ENCODE results near the gene GABRB1. TPM values are rescaled to one million over a fixed set of nuclear protein-coding genes. Genes with fewer than 3 reads are reported as not detected.

GABRB1 gene
- total RNA-seq, 1 donor from 2014 or later, result not detected

GRCh38 chr4:47330866-47331265, 299.5 kb downstream of the GABRB1 start:
- no peak for TF ChIP-seq POLR2AphosphoS5 (IDR thresholded peaks at IDR 0.05; ENCODE audit: insufficient read depth in 1 of 2, low read depth in 1 of 2)
- no peak for TF ChIP-seq POLR2A (IDR thresholded peaks at IDR 0.05)
- no peak for TF ChIP-seq CTCF (IDR thresholded peaks at IDR 0.05)
- intact Hi-C loops (cut with DNase I), result no loop called here
- DNase-seq (ENCODE audit: extremely low spot score in 2 of 2), result no peak

GRCh38 chr4:47334652-47335051, 303.3 kb downstream of the GABRB1 start:
- no peaks in the 10 kb centered on the region for H3K36me3 ChIP-seq
- H3K4me1 ChIP-seq, result no peaks in the 10 kb centered on the region
- H3K9me3 ChIP-seq, result no peaks in the 10 kb centered on the region
- no peak for DNase-seq (ENCODE audit: extremely low spot score in 2 of 2)
- H3K4me3 ChIP-seq, result no peak overlapping the region
- TF ChIP-seq POLR2A (IDR thresholded peaks at IDR 0.05), result no peak
- TF ChIP-seq CTCF (IDR thresholded peaks at IDR 0.05), result no peak
- TF ChIP-seq POLR2AphosphoS5 (IDR thresholded peaks at IDR 0.05; ENCODE audit: insufficient read depth in 1 of 2, low read depth in 1 of 2), result no peak
- intact Hi-C loops (cut with DNase I), result no loop called here
- no peaks in the 10 kb centered on the region for H3K27me3 ChIP-seq
- H3K27ac ChIP-seq, result no peak overlapping the region

More at GRCh38 chr4:47330866-47331265, 299.5 kb downstream of the GABRB1 start:
- Histone ChIP-seq H3K27me3 (no peaks in the 10 kb centered on the region), H3K4me3 (no peak overlapping the region), H3K27ac (no peak overlapping the region), H3K36me3 (no peaks in the 10 kb centered on the region), H3K4me1 (no peaks in the 10 kb centered on the region), H3K9me3 (no peaks in the 10 kb centered on the region)

DNA sequence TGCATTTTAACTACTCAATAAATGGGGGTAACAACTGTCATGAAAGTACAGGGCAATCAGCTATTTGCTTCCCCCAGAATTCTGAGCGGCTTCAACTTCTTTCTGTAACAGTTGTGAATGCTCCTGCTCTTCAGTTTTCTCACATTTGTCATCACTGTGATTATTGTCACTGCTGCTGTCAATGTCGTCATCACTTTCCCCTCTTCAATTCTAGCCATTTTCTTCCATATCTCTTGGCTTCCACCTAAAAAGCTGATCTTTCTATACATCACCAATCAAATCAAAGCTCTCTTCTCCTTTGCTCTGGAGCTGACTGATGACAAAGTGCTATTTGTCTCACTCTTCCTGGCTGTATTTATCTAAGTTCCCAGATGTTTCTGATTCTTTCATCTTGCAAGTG, 306.5 kb downstream of the GABRB1 start:
- H3K27me3 ChIP-seq, result no peaks in the 10 kb centered on the region
- DNase-seq (ENCODE audit: extremely low spot score in 2 of 2), result no peak
- intact Hi-C loops (cut with DNase I), result no loop called here
- H3K4me1 ChIP-seq, result no peaks in the 10 kb centered on the region
- no peaks in the 10 kb centered on the region for H3K9me3 ChIP-seq
- no peak overlapping the region for H3K27ac ChIP-seq
- TF ChIP-seq POLR2AphosphoS5 (IDR thresholded peaks at IDR 0.05; ENCODE audit: insufficient read depth in 1 of 2, low read depth in 1 of 2) (no peak), CTCF (IDR thresholded peaks at IDR 0.05) (no peak)
- H3K4me3 ChIP-seq, result no peak overlapping the region
- H3K36me3 ChIP-seq, result no peaks in the 10 kb centered on the region

GRCh38 chr4:47340914-47341313, 309.5 kb downstream of the GABRB1 start:
- intact Hi-C loops (cut with DNase I), result no loop called here
- no peak for TF ChIP-seq POLR2AphosphoS5 (IDR thresholded peaks at IDR 0.05; ENCODE audit: insufficient read depth in 1 of 2, low read depth in 1 of 2)
- no peak for TF ChIP-seq CTCF (IDR thresholded peaks at IDR 0.05)
- no peak for TF ChIP-seq POLR2A (IDR thresholded peaks at IDR 0.05)
- Histone ChIP-seq H3K9me3 (no peaks in the 10 kb centered on the region), H3K27ac (no peak overlapping the region), H3K4me1 (no peaks in the 10 kb centered on the region), H3K36me3 (no peaks in the 10 kb centered on the region), H3K27me3 (no peaks in the 10 kb centered on the region), H3K4me3 (no peak overlapping the region)
- DNase-seq (ENCODE audit: extremely low spot score in 2 of 2), result no peak

DNA sequence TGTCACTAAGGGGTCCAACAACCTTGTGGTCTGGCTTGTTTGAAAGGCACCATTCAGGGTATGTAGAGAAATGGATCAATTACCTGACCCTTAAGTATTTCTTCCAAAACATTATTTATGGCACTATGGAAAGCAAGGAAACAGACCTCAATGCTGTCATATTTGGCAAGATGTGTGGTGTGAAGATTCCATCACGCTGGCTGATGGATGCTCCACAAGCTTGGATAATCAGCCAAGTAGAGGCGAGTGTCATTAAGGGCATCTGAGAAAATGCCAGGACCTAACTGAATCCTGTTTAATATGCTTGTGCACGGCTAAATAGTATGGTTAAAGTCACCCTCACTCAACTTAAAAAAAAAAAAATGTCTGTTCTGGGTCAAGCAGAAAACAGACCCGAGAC, 311.4 kb downstream of the GABRB1 start:
- Histone ChIP-seq H3K4me3 (no peak overlapping the region), H3K9me3 (no peaks in the 10 kb centered on the region), H3K27ac (no peak overlapping the region), H3K36me3 (no peaks in the 10 kb centered on the region), H3K27me3 (no peaks in the 10 kb centered on the region), H3K4me1 (no peaks in the 10 kb centered on the region)
- no peak for DNase-seq (ENCODE audit: extremely low spot score in 2 of 2)
- intact Hi-C loops (cut with DNase I), result no loop called here
- TF ChIP-seq POLR2A (IDR thresholded peaks at IDR 0.05), result no peak
- no peak for TF ChIP-seq POLR2AphosphoS5 (IDR thresholded peaks at IDR 0.05; ENCODE audit: insufficient read depth in 1 of 2, low read depth in 1 of 2)
- no peak for TF ChIP-seq CTCF (IDR thresholded peaks at IDR 0.05)

All from vagina (tissue), 2 donors.